ENCODE data around the gene FAM3A.
A peak's percentile ranks its signal among the peaks of the same experiment; 100 is the strongest.
"Not testable (repeated sequence)": the region's sequence is repeated elsewhere in the genome, so short reads cannot be mapped to it uniquely, and the experiment has no call there.

Gene FAM3A, protein sequence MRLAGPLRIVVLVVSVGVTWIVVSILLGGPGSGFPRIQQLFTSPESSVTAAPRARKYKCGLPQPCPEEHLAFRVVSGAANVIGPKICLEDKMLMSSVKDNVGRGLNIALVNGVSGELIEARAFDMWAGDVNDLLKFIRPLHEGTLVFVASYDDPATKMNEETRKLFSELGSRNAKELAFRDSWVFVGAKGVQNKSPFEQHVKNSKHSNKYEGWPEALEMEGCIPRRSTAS

DNA sequence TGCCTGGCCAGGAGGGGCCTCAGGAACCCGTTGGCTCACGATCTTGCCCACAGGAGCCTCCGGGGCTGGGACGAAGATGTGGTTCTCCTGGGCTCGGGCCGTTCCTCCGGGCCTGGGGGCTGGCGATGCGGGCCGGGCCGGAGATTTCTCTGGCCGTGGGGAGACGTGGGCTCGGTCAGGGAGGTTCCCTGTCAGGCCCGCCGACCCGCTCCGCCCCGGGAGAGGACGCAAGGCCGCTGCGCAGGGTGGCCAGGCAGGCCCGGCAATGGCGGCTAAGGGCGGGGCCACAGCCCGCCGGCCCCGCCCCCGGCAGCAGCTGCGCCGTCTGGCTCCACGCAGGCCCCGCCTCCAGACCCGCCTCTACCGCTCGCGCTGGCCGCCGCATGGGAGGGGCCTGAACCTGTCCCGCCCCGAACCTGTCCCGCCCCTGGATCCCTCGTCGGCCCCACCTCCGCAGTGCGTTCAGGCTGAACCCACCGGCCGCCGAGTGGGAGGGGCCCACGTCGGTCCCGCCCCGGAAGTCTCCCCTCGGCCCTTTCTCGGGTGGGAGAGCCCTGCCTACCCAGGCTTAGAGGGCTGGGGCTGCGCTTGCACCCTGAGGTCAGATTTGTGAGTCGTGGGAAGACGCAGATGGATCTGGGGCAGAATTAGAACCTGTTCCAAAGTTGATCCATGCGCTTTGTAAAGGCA, at the start of gene FAM3A:
TSS of gene FAM3A (minus strand) at position 267 of the 690 bp plus-strand sequence. CDS start 460 bp downstream, outside the sequence.
- H3K27ac Mint-ChIP-seq, result peak within 1 kb of the TSS; percentile 84
- ATAC-seq, result peak; percentile 96
- peak within 1 kb of the TSS; percentile 81 for H3K4me3 Mint-ChIP-seq
- peak; percentile 75 to 90 for DNase-seq (ENCODE audit: low spot score in 2 of 2)
- H3K9me3 Mint-ChIP-seq, result no peaks in the 10 kb centered on the region
- peaks cover 5% of the 10 kb centered on the region for H3K36me3 Mint-ChIP-seq
- peaks cover 16% of the 10 kb centered on the region for H3K4me1 Mint-ChIP-seq

GRCh38 chrX:154562295-154562694, 46.3 kb upstream of the FAM3A start:
- ATAC-seq; DNase-seq (ENCODE audit: low spot score in 2 of 2); H3K36me3 Mint-ChIP-seq; H3K27ac Mint-ChIP-seq; H3K4me1 Mint-ChIP-seq; H3K9me3 Mint-ChIP-seq; H3K4me3 Mint-ChIP-seq: not testable (repeated sequence)

- H3K4me1 Mint-ChIP-seq; ATAC-seq; H3K36me3 Mint-ChIP-seq; H3K4me3 Mint-ChIP-seq; DNase-seq (ENCODE audit: low spot score in 2 of 2); H3K27ac Mint-ChIP-seq; H3K9me3 Mint-ChIP-seq: not testable (repeated sequence)
These were observed 44.3 kb upstream of the FAM3A start for GRCh38 chrX:154560326-154560725.

- not testable (repeated sequence) for DNase-seq (ENCODE audit: low spot score in 2 of 2); H3K9me3 Mint-ChIP-seq; H3K27ac Mint-ChIP-seq; H3K4me3 Mint-ChIP-seq; H3K4me1 Mint-ChIP-seq; ATAC-seq
- H3K36me3 Mint-ChIP-seq, result peaks cover 20% of the 10 kb centered on the region
These were observed 42.9 kb upstream of the FAM3A start for GRCh38 chrX:154558896-154559295.

DNA sequence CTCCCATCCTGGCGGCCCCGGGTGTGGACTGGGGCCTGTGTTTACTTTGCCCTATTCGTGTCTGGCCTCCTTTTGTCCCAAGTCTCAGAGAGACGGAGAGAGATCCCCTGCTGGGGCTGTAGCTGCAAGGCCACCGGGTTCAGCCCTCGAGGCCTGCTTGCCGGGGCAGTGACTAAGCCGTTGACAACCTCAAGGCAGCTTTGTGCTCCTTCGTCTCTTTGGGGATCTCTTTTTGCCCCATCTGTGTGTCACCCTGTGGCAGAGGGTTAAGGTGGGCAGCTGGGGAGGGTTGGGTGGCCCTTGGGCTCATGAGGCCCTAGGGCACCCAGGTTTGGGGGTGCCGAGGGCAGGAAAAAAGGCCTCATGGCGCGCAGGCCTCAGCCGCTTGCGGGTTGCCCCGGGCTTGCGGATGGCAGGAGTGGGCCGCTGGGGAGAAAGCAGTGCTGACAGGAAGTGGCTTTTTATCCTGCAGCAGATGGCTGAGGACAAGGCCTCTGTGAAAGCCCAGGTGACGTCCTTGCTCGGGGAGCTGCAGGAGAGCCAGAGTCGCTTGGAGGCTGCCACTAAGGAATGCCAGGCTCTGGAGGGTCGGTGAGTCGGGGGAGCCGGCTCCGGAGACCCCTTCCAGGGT, 42.1 kb upstream of the FAM3A start:
- DNase-seq (ENCODE audit: low spot score in 2 of 2); H3K27ac Mint-ChIP-seq; H3K4me1 Mint-ChIP-seq; H3K4me3 Mint-ChIP-seq; H3K9me3 Mint-ChIP-seq: not testable (repeated sequence)
- peaks cover 27% of the 10 kb centered on the region for H3K36me3 Mint-ChIP-seq
- ATAC-seq, result peak; percentile 90

DNA sequence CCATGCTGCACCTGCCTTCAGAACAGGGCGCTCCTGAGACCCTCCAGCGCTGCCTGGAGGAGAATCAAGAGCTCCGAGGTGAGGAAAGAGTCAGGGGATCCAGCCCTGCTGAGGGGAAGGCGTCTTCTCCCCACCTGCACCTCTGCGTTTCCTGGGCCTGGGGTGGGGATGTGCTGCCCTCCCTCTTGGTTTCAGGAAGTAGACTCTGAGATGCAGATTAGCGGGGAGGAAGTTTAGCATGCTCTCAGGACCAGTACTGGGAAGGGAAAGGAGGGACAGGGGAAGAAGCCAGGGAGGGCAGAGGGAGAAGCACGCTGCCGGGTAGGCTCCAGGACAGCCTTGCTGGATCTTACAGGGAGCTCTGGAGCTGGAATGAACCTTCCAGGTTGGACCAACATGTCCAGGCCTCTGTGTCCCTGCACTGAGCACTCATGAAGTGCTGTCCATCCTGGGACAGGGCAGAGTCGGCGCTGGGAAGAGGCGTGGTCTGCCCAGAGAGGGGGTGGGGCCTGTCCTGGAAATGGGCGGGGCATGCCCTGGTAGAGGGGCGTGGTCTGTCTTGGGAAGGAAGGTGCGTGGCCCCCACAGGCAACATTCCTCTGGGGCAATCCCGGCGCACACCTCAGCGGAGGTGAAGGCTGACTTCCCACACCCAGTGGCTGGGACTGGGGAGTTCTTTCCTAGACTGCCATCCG, 36.2 kb upstream of the FAM3A start:
- peak overlapping the region; percentile 82 for H3K27ac Mint-ChIP-seq
- ATAC-seq, result not testable (repeated sequence)

DNA sequence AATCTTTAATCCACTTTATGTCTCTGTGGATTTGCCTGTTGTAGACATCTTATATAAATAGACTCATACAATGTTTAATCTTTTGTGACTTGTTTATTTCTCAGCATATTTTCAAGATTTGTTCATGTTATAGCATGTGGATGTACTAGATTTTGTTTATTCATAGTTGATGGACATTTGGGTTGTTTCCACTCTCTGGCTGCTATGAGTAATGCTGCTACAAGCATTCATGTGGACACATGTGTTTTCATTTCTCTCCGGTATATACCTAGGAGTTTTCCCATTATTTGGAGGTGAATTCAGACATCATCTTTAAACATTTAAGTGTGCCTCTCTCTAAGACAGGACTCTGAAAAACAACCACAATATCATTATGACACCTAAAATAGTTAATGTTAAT, 33.7 kb upstream of the FAM3A start:
- H3K36me3 Mint-ChIP-seq, result peaks cover 74% of the 10 kb centered on the region
- H3K27ac Mint-ChIP-seq, result peak overlapping the region; percentile 82
- ATAC-seq (no peak), DNase-seq (ENCODE audit: low spot score in 2 of 2) (no peak)
- peak overlapping the region; percentile 99 for H3K4me3 Mint-ChIP-seq
- H3K9me3 Mint-ChIP-seq, result no peaks in the 10 kb centered on the region
- peaks cover 45% of the 10 kb centered on the region for H3K4me1 Mint-ChIP-seq

More for the DNA sequence above, 36.2 kb upstream of the FAM3A start:
- not testable (repeated sequence) for H3K4me3 Mint-ChIP-seq; DNase-seq (ENCODE audit: low spot score in 2 of 2); H3K9me3 Mint-ChIP-seq
- Mint-ChIP-seq H3K36me3 (peaks cover 63% of the 10 kb centered on the region), H3K4me1 (peaks cover 35% of the 10 kb centered on the region)

DNA sequence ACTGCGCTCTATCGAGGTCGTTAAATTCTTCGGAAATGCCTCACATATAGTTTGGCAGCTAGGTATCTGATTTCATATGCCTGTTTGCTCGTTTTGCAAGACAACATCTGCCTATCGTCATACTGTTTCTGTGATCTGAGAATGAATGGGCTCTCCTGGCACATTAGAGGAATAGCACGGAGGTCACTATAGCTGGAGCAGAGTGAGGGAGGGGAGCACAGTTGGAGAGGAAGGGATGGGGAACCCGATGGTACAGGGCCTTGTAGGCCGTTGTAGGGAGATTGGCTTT, 31.9 kb upstream of the FAM3A start:
- no peaks in the 10 kb centered on the region for H3K9me3 Mint-ChIP-seq
- H3K27ac Mint-ChIP-seq, result peak overlapping the region; percentile 97
- ATAC-seq, result no peak
- peaks cover 75% of the 10 kb centered on the region for H3K36me3 Mint-ChIP-seq
- peaks cover 44% of the 10 kb centered on the region for H3K4me1 Mint-ChIP-seq
- peak overlapping the region; percentile 99 for H3K4me3 Mint-ChIP-seq
- DNase-seq (ENCODE audit: low spot score in 2 of 2), result no peak

GRCh38 chrX:154547245-154548027, 31.4 kb upstream of the FAM3A start, which contains the start of gene IKBKG:
IKBKG (plus strand) TSS chrX:154547620; CDS start chrX:154552003, 4,383 bp downstream.
- Mint-ChIP-seq H3K4me1 (peaks cover 47% of the 10 kb centered on the region), H3K36me3 (peaks cover 79% of the 10 kb centered on the region), H3K4me3 (peak within 1 kb of the TSS; percentile 99), H3K27ac (peak within 1 kb of the TSS; percentile 97), H3K9me3 (no peaks in the 10 kb centered on the region)
- DNase-seq (ENCODE audit: low spot score in 2 of 2) (peak; percentile 83 to 93), ATAC-seq (peak; percentile 82)

DNA sequence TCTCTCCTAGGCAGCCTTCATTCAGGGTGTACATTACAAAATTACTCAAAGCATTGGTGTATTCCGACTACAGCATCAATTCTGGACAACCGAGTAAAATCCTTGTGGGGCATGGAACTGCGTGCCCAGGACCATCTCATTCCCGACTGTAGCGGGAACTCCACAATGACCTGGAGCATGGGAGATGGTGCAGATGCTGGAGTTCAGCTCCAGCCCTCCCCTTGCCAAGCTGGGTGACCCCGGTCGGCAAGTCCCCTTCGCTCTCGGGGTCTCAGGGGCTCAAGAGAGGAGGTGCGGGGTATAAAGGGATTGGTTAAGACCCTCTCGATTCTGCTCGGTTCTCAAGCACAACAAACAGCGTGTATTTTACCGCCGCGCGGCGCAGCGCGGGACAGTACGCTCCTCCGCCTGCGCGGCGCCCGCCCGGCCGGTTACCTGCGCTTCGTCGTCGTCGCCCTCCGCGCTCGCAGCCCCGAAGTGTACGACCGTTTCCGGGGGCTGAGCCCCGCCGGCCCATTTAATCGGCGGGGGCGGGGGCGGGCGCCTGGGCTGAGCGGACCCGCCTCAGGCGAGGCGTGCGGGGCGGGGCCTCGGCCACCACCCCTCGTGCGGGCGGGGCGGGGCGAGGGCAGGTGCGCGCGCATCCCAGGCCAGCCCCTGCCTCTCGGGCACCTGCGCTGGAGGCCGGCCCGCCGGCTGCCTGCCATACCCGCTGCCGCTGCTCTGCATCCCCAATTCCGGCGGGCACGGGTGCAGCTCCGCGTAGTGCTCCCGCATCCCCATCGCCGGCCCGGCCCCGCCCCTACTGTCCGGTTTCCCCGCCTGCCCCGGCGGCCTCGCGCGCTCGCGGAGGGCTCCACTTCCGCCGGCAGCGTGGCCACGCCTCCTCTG, 30.6 kb upstream of the FAM3A start, which contains the start of gene G6PD:
TSS of gene G6PD (minus strand) at position 493 of the 891 bp plus-strand sequence. CDS start 691 bp downstream, outside the sequence.
- peak within 1 kb of the TSS; percentile 99 for H3K4me3 Mint-ChIP-seq
- peak; percentile 62 for ATAC-seq
- H3K27ac Mint-ChIP-seq, result peak within 1 kb of the TSS; percentile 97
- no peak for DNase-seq (ENCODE audit: low spot score in 2 of 2)
- H3K9me3 Mint-ChIP-seq, result no peaks in the 10 kb centered on the region
- H3K36me3 Mint-ChIP-seq, result peaks cover 78% of the 10 kb centered on the region
- peaks cover 44% of the 10 kb centered on the region for H3K4me1 Mint-ChIP-seq

DNA sequence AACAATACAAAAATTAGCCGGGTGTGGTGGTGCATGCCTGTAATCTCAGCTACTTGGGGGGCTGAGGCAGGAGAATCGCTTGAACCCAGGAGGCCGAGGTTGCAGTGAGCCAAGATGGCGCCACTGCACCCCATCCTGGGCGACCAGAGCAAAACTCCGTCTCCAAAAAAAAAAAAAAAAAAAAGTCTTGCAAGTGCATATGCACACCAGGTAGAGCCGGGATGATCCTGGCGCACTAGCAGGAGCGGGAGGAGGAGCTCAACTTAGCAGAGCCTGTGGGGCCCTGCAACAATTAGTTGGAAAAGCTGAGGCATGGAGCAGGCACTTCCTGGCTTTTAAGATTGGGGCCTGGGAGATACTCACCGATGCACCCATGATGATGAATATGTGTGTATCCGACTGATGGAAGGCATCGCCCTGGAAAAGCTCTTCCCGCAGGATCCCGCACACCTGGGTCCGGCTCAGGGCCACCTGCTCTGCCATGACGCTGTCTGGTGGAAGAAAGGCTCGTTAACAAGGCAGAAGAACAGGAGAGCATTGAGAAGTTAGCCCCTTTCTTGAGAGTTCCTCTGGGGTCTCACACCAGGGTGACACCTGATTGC, 29.7 kb upstream of the FAM3A start:
- ATAC-seq (no peak), DNase-seq (ENCODE audit: low spot score in 2 of 2) (no peak)
- Mint-ChIP-seq H3K27ac (peak overlapping the region; percentile 26), H3K36me3 (peaks cover 72% of the 10 kb centered on the region), H3K9me3 (no peaks in the 10 kb centered on the region), H3K4me1 (peaks cover 46% of the 10 kb centered on the region), H3K4me3 (peak overlapping the region; percentile 99)

GRCh38 chrX:154542723-154543424, 26.8 kb upstream of the FAM3A start:
- peaks cover 40% of the 10 kb centered on the region for H3K4me1 Mint-ChIP-seq
- peak; percentile 12 to 59 for DNase-seq (ENCODE audit: low spot score in 2 of 2)
- peaks cover 79% of the 10 kb centered on the region for H3K36me3 Mint-ChIP-seq
- peak overlapping the region; percentile 99 for H3K4me3 Mint-ChIP-seq
- ATAC-seq, result peak; percentile 49
- peak overlapping the region; percentile 99 for H3K27ac Mint-ChIP-seq
- H3K9me3 Mint-ChIP-seq, result no peaks in the 10 kb centered on the region
